Neutrophil (primary cell): ENCODE data around the gene CUL1.

Source experiments
- H3K27ac ChIP-seq: fragments of 200-600 bp; sonication (generic); 2 replicates; pipeline ENCODE4 v1.5.1; 2016; ENCODE audit warnings: mild to moderate bottlenecking, moderate library complexity
- H3K27me3 ChIP-seq: fragments of 200-600 bp; sonication (generic); 2 replicates; pipeline ENCODE4 v1.6.0; 2016; ENCODE audit warnings: mild to moderate bottlenecking
- H3K36me3 ChIP-seq: fragments of 200-600 bp; sonication (generic); 2 replicates; pipeline ENCODE4 v1.5.1; 2017
- H3K4me1 ChIP-seq, 2 experiments: fragments of 200-600 bp in 1 of 2; sonication (generic) in 1 of 2; 1 replicate in 1 of 2; 2 replicates in 1 of 2; pipeline versions ENCODE4 v1.5.1 to v1.6.1; 2013 to 2016; ENCODE audit warnings: low read depth in 1 of 2, low read length in 1 of 2, mild to moderate bottlenecking in 1 of 2, moderate library complexity in 1 of 2; ENCODE audit not compliant: control insufficient read depth in 1 of 2, insufficient read depth in 1 of 2
- H3K4me3 ChIP-seq, 2 experiments: fragments of 200-600 bp in 1 of 2; sonication (generic) in 1 of 2; 1 replicate in 1 of 2; 2 replicates in 1 of 2; pipeline ENCODE4 v1.5.1; 2013 to 2016; ENCODE audit warnings: low read depth in 1 of 2, low read length in 1 of 2, mild to moderate bottlenecking in 1 of 2, moderate library complexity in 1 of 2
- H3K9me3 ChIP-seq: fragments of 200-600 bp; sonication (generic); 2 replicates; pipeline ENCODE4 v1.5.1; 2016
- TF ChIP-seq, protein P1 (sequence below): fragments of 200-600 bp; sonication (generic); IDR thresholded peaks from 2 replicates; pipeline ENCODE4 v1.5.1; 2016; ENCODE audit warnings: antibody characterized with exemption

CUL1 gene

DNA sequence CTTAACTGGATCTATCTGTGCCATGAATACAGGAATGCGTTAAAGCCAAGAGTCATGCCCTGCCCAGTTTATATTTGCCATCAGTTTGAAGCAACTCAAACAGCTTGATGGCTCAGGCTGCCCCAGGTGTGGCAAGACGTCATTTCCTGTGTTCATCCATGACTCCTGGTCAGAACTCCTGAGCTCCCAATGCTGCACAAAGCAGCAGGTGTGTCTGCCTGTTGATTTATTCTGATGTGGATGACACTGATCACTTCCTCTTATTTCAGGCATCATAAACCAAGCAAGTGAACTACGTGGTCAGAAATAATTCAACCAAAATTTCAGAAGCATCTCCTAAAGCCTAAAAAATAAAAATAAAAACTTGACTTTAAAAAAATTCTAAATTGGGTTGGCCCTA is 116.9 kb downstream of the CUL1 start:
- H3K27me3 ChIP-seq: no peaks in the 10 kb centered on the region
- no peak overlapping the region for H3K4me3 ChIP-seq
- TF ChIP-seq, protein P1, sequence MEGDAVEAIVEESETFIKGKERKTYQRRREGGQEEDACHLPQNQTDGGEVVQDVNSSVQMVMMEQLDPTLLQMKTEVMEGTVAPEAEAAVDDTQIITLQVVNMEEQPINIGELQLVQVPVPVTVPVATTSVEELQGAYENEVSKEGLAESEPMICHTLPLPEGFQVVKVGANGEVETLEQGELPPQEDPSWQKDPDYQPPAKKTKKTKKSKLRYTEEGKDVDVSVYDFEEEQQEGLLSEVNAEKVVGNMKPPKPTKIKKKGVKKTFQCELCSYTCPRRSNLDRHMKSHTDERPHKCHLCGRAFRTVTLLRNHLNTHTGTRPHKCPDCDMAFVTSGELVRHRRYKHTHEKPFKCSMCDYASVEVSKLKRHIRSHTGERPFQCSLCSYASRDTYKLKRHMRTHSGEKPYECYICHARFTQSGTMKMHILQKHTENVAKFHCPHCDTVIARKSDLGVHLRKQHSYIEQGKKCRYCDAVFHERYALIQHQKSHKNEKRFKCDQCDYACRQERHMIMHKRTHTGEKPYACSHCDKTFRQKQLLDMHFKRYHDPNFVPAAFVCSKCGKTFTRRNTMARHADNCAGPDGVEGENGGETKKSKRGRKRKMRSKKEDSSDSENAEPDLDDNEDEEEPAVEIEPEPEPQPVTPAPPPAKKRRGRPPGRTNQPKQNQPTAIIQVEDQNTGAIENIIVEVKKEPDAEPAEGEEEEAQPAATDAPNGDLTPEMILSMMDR: no peak
- no peaks in the 10 kb centered on the region for H3K9me3 ChIP-seq
- peaks cover 7% of the 10 kb centered on the region in 2 experiments for H3K4me1 ChIP-seq
- no peak overlapping the region for H3K27ac ChIP-seq
- peaks cover 58% of the 10 kb centered on the region for H3K36me3 ChIP-seq

- no peaks in the 10 kb centered on the region for H3K27me3 ChIP-seq
- H3K27ac ChIP-seq: peak overlapping the region; percentile 19
- H3K4me3 ChIP-seq: no peak overlapping the region
- H3K4me1 ChIP-seq: peaks cover 13 to 17% of the 10 kb centered on the region in 2 experiments
- peaks cover 36% of the 10 kb centered on the region for H3K36me3 ChIP-seq
- TF ChIP-seq, protein P1: no peak
- H3K9me3 ChIP-seq: no peaks in the 10 kb centered on the region
Observed at GRCh38 chr7:148819697-148820360, 121.1 kb downstream of the CUL1 start.

- TF ChIP-seq, protein P1: no peak
- H3K4me1 ChIP-seq: peaks cover 13 to 17% of the 10 kb centered on the region in 2 experiments
- H3K9me3 ChIP-seq: no peaks in the 10 kb centered on the region
- H3K27ac ChIP-seq: peak overlapping the region; percentile 2
- no peaks in the 10 kb centered on the region for H3K27me3 ChIP-seq
- H3K4me3 ChIP-seq: no peak overlapping the region
- peaks cover 32% of the 10 kb centered on the region for H3K36me3 ChIP-seq
Observed at GRCh38 chr7:148821422-148821821, 122.7 kb downstream of the CUL1 start.

DNA sequence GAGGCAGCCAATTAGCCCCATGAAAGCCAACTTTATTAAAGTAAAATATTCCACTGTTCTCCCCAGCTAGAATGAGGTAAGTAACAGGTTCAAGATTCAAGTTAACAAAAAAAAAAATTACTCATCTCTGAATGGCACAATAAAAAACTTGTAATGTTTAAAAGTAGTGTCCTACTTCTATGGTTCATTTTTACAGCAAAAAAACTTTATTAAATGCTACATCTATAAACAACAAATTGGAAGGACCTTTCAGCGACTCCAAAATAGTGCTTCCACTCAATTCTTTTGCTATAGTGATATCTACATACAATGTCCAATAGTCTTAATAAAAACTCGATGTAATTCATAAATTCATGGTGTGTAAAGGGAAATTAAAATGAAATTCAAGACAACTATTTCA is 126.2 kb downstream of the CUL1 start:
- H3K27me3 ChIP-seq: no peaks in the 10 kb centered on the region
- TF ChIP-seq, protein P1: no peak
- no peak overlapping the region for H3K4me3 ChIP-seq
- peaks cover 11 to 17% of the 10 kb centered on the region in 2 experiments for H3K4me1 ChIP-seq
- H3K9me3 ChIP-seq: no peaks in the 10 kb centered on the region
- H3K36me3 ChIP-seq: peaks cover 27% of the 10 kb centered on the region
- H3K27ac ChIP-seq: no peak overlapping the region

- Histone ChIP-seq H3K27ac (no peak overlapping the region), H3K9me3 (no peaks in the 10 kb centered on the region), H3K27me3 (no peaks in the 10 kb centered on the region), H3K36me3 (peaks cover 27% of the 10 kb centered on the region), H3K4me1 (peaks cover 7 to 13% of the 10 kb centered on the region in 2 experiments), H3K4me3 (no peak overlapping the region)
- TF ChIP-seq, protein P1: no peak
Observed at GRCh38 chr7:148825338-148825737, 126.6 kb downstream of the CUL1 start.
